Hematopoietic multipotent progenitor cell treated with erythropoietin and hydrocortisone succinate and interleukin-3 and kit ligand, for 4 days (in vitro differentiated cells): ENCODE results near the gene TEX55.
"Not testable (repeated sequence)": the region's sequence is repeated elsewhere in the genome, so short reads cannot be mapped to it uniquely, and the experiment has no call there.

Experiments
- DNase-seq: peaks from one replicate; pipeline ENCODE4 v3.0.0-alpha.2; 2015

The TEX55 gene

DNA sequence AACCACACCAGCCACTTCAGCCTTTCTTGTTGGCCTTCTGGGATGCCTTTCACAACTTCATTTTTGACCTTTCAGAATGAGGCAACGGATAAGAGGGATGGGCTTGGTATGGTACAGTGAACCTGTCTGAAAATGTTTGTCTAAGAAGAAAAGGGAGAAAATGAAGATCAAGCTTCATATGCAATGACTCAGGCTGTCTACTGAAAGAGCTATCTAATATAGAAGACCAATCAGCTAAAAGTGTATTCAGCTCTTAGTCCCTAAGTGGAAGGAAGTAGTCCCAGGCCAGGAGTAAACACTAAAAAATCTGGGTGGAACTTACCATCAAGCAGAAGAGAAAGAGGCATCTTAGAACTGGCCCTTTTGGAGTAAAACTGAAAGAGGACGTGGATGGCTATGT is 15.3 kb downstream of the TEX55 start:
- DNase-seq, result no peak

- DNase-seq, result not testable (repeated sequence)
Observed at GRCh38 chr3:119164745-119165144, 18.8 kb downstream of the TEX55 start.

GRCh38 chr3:119170821-119171220 is 24.9 kb downstream of the TEX55 start:
- DNase-seq, result no peak

DNA sequence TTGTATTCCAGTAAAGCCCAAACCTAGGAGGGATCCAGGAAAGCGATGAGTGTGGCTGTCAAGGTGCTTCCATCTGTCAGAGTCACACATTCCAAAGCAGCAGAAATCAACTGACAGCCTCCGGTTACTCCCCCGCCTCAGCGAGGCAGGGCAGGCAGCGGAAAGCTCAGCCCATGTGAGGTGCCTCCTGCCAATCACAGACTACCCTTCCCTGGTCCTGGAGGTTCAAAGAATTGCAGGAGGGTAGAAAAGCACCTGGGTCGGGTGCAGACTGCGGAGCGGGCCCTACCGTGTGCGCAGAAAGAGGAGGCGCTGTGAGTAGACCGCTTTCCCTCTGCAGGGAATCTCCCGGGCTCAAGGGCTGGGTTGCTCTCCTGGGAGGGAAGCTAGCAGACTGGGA is 27.4 kb downstream of the TEX55 start, which contains the start of gene UPK1B:
Gene UPK1B, plus strand, starts transcription at position 274 of the 400 bp plus-strand sequence. CDS start 13,144 bp downstream, outside the sequence.
- DNase-seq, result no peak

GRCh38 chr3:119175872-119176756 is 30.1 kb downstream of the TEX55 start:
- DNase-seq, result no peak

GRCh38 chr3:119176778-119177177 is 30.8 kb downstream of the TEX55 start:
- DNase-seq, result no peak

DNA sequence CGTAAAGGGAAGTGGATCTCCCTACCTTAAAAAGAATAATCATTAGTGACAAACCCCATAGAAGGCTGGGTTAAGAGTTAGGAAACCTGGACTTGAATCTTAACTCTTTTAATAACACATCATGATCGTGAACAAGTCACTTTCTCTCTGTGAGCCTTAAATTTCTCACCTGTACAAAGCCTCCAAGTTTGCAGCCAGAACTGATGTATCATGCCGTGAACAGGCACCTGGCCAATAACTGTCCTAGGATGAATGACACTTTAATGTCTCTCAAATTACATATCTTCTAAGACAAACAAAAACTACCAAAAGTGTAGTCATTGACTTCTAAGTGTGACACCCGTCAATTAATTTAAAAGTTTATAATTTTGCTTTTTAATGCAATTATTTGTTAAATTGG is 31.4 kb downstream of the TEX55 start:
- no peak for DNase-seq

- DNase-seq, result no peak
Observed at GRCh38 chr3:119181765-119182164, 35.8 kb downstream of the TEX55 start.

DNA sequence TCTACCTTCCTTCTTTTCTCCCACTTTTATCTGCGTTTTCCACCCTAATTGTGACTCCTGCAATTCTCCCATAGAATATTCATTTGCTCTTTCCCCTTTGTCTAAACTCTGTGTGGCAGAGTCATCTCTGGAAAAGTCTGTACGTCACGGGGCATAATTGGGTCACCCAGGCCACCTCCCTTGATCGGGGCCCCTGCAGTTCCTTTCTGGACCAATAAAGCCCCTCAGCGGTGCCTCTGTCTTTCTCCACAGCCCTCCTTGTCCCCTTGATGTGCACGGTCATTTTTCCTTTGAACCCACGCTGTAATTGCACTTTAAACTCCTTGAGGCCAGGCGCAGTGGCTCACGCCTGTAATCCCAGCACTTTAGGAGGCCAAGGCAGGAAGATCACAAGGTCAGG is 38.1 kb downstream of the TEX55 start:
- DNase-seq, result no peak

GRCh38 chr3:119184796-119185570 is 39.0 kb downstream of the TEX55 start:
- no peak for DNase-seq

DNA sequence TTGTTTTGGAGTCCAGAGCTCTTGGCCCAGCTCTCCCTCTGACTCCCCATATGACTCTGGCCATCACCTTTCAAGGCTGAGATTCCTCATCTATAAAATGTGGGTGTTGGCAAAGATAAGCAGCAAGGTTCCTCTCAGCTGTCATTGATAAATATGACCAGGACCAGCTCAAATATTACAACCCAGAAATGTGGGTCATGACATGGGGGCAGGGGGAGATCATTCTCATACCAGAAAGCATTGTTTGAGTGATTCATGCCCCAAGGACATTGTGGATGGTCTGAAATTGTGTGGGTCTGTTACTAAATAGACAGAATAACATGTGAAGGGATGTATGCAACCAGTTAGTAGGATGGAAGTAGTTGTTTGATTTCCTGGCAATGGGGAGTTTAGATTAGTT is 41.3 kb downstream of the TEX55 start:
- no peak for DNase-seq

DNA sequence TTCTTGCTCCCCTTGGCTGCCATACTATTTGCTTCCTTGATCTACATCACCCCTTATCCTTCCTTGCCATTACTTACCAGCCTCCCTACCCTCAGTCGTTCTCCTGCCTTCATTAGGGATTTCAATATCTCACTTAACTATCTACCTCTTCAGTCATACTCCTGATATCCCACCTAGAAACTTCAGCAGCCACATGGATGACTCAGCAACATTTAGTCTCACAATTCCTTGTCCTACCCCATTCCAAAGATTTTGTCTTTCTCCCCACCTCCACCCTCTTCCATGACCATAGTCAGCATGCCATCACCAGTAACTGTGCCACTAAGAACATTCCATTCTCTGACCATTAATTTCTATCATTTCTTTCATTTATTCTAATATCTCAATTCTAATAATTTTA is 45.8 kb downstream of the TEX55 start:
- DNase-seq, result no peak

DNA sequence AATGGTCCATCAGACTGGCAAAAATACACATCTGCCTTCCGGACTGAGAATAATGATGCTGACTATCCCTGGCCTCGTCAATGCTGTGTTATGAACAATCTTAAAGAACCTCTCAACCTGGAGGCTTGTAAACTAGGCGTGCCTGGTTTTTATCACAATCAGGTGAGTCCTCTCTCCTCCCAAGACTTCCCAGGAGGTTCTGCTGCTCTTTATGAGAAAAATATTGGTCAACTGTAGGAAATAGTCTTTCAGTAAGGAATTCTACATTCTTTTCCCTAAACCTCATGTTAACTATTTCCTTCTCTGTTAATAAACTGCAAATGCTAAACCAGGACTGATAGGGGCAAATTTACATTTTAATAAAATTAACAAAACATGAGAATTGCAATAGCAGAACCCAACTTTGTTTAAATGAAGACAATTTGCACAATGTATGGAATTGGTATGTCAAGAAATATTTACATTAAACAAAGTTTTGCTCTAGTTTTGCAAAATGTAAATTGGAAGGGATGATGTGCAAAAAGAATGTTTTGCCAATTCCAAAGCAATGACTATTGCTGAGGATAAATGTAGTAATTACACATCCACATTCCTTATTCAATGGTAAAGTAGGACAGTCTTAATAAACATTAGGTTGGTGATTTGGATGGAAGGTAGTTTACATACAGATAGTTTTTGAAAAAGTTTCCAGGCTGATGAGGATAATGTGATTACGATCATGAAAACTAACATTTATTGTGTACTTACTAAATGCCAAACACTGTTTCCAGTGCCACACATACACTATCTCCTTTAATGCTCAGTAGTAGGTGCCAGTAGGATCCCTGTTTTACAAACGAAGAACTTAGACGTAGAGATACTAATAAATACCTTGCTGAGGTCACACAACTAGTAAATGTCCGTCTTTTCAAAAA is 48.5 kb downstream of the TEX55 start:
- DNase-seq, result no peak

DNA sequence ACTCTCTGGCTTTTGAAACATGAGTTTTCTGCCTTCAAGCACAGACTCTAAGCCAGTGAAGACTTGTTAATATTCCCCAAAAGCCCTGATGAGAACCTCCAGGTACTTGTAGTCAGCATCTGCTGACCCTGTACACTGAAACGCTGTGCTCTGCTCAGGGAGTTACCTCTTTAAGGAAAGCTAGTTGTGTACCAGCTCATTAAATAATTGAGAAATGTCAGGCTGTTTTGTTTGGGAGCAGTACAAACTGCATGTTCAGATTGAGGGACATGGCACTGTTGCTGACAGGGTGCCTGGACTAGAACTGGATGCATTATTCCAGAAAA is 49.1 kb downstream of the TEX55 start:
- no peak for DNase-seq

- no peak for DNase-seq
Observed at GRCh38 chr3:119195911-119196310, 49.9 kb downstream of the TEX55 start.
